IMR-90 (cell line): Measurements from ENCODE around the gene GAMT. TPM values are rescaled to one million over a fixed set of nuclear protein-coding genes. Genes with fewer than 3 reads are reported as not detected.

Source experiments
- ATAC-seq: fragments of 200-7000 bp; cut with Tn5 transposase; 2 replicates; pipeline ENCODE4 v1.9.1; 2020; ENCODE audit warnings: low read depth, mild to moderate bottlenecking, moderate library complexity
- BruUV-seq: library from RNA; stranded (reverse); fragments of 400-500 nt; replicated peaks from 2 replicates; lab custom pipeline; 2021; lab: Mats Ljungman, UMichigan
- CTCF ChIA-PET: fragments of 300-600 bp; formaldehyde crosslinking; extraction: SDS; loops from one replicate; lab custom pipeline; 2021; ENCODE audit warnings: antibody characterized with exemption; lab: Yijun Ruan, JAX
- POLR2A ChIA-PET: fragments of 300-600 bp; sonication (Branson Sonifier 250); formaldehyde crosslinking; loops from one replicate; lab custom pipeline; 2022; ENCODE audit warnings: antibody characterized with exemption; ENCODE audit not compliant: unreplicated experiment; lab: Charles Lee
- DNase-seq: peaks from one replicate; pipeline ENCODE4 v3.0.0; 2013
- H2AFZ ChIP-seq: replicated peaks from 2 replicates; pipeline ENCODE3; 2013; ENCODE audit warnings: low read length, mild to moderate bottlenecking; ENCODE audit not compliant: poor library complexity
- H2AK5ac ChIP-seq: 2 replicates; pipeline ENCODE4 v1.6.1; 2013; ENCODE audit warnings: low read depth, low read length, inconsistent platforms
- H2AK9ac ChIP-seq: replicated peaks from 2 replicates; pipeline ENCODE3; 2013; ENCODE audit warnings: mild to moderate bottlenecking, low read depth, low read length, moderate library complexity; ENCODE audit not compliant: poor library complexity
- H2BK120ac ChIP-seq: 2 replicates; pipeline ENCODE4 v1.6.1; 2013; ENCODE audit warnings: low read depth, low read length, inconsistent platforms
- H2BK15ac ChIP-seq: 3 replicates; pipeline ENCODE4 v1.6.1; 2013; ENCODE audit warnings: low read depth, low read length, inconsistent platforms
- H2BK20ac ChIP-seq: 2 replicates; pipeline ENCODE4 v1.6.1; 2013; ENCODE audit warnings: low read depth, mild to moderate bottlenecking, inconsistent platforms, low read length, moderate library complexity
- H2BK5ac ChIP-seq: 2 replicates; pipeline ENCODE4 v1.6.1; 2013; ENCODE audit warnings: mild to moderate bottlenecking, low read depth, low read length, inconsistent platforms; ENCODE audit not compliant: poor library complexity, severe bottlenecking
- H3K14ac ChIP-seq: replicated peaks from 2 replicates; pipeline ENCODE4 v1.6.1; 2013; ENCODE audit warnings: low read depth, low read length, inconsistent platforms
- H3K18ac ChIP-seq: 2 replicates; pipeline ENCODE4 v1.6.1; 2013; ENCODE audit warnings: low read depth, low read length, control low read depth
- H3K23ac ChIP-seq: 2 replicates; pipeline ENCODE4 v1.6.1; 2013; ENCODE audit warnings: low read depth, low read length, inconsistent platforms
- H3K27ac ChIP-seq: 2 replicates; pipeline ENCODE4 v1.5.1; 2013; ENCODE audit warnings: mild to moderate bottlenecking, control low read depth, low read length; ENCODE audit not compliant: insufficient read depth
- H3K27me3 ChIP-seq: 2 replicates; pipeline ENCODE4 v1.6.1; 2013; ENCODE audit warnings: low read length; ENCODE audit not compliant: control insufficient read depth, insufficient read depth
- H3K36me3 ChIP-seq: 2 replicates; pipeline ENCODE4 v1.6.1; 2013; ENCODE audit warnings: low read length, mixed read lengths; ENCODE audit not compliant: control insufficient read depth, insufficient read depth
- H3K4ac ChIP-seq: 2 replicates; pipeline ENCODE4 v1.6.1; 2013; ENCODE audit warnings: low read depth, low read length, inconsistent platforms
- H3K4me1 ChIP-seq: 2 replicates; pipeline ENCODE4 v1.6.1; 2013; ENCODE audit warnings: low read length, mixed read lengths; ENCODE audit not compliant: control insufficient read depth, insufficient read depth
- H3K4me2 ChIP-seq: 2 replicates; pipeline ENCODE4 v1.6.1; 2013; ENCODE audit warnings: low read depth, mild to moderate bottlenecking, control low read depth, low read length, moderate library complexity
- H3K4me3 ChIP-seq: 2 replicates; pipeline ENCODE4 v1.5.1; 2013; ENCODE audit warnings: low read depth, mild to moderate bottlenecking, control low read depth, low read length, moderate library complexity; ENCODE audit not compliant: insufficient read depth
- H3K56ac ChIP-seq: 2 replicates; pipeline ENCODE4 v1.6.1; 2013; ENCODE audit warnings: low read length, inconsistent platforms; ENCODE audit not compliant: insufficient read depth; ENCODE audit errors: extremely low read depth
- H3K79me1 ChIP-seq, 2 experiments: 2 replicates each; pipeline ENCODE4 v1.6.1; 2013; ENCODE audit warnings: low read length in 2 of 2, inconsistent platforms in 1 of 2, low read depth in 1 of 2
- H3K9ac ChIP-seq: 2 replicates; pipeline ENCODE4 v1.6.1; 2013; ENCODE audit warnings: low read depth, low read length, control low read depth
- H3K9me1 ChIP-seq: 2 replicates; pipeline ENCODE4 v1.6.1; 2013; ENCODE audit warnings: low read length, inconsistent platforms; ENCODE audit not compliant: insufficient read depth
- H3K9me3 ChIP-seq: 2 replicates; pipeline ENCODE4 v1.6.1; 2013; ENCODE audit warnings: low read length; ENCODE audit not compliant: control insufficient read depth, insufficient read depth
- H4K20me1 ChIP-seq: 2 replicates; pipeline ENCODE4 v1.6.1; 2013; ENCODE audit warnings: low read length, inconsistent platforms; ENCODE audit not compliant: insufficient read depth
- H4K5ac ChIP-seq: 2 replicates; pipeline ENCODE4 v1.6.1; 2013; ENCODE audit warnings: mild to moderate bottlenecking, low read depth, low read length, control low read depth
- H4K8ac ChIP-seq, 2 experiments: 2 replicates each; pipeline ENCODE4 v1.6.1; 2013; ENCODE audit warnings: low read depth in 2 of 2, low read length in 2 of 2, control low read depth in 1 of 2, inconsistent platforms in 1 of 2
- H4K91ac ChIP-seq: 2 replicates; pipeline ENCODE4 v1.6.1; 2013; ENCODE audit warnings: low read depth, low read length, inconsistent platforms; ENCODE audit not compliant: insufficient read depth
- BHLHE40 ChIP-seq: fragments of 150-350 bp; IDR thresholded peaks from 2 replicates; pipeline ENCODE4 v1.6.1; 2016; ENCODE audit warnings: mild to moderate bottlenecking, low read depth, low read length
- CEBPB ChIP-seq: IDR thresholded peaks from 2 replicates; pipeline ENCODE4 v1.6.1; 2012; ENCODE audit warnings: low read depth, low read length, improper control_type of control experiment
- CHD1 ChIP-seq: IDR thresholded peaks from 2 replicates; pipeline ENCODE4 v1.6.1; 2012; ENCODE audit warnings: low read depth, low read length, improper control_type of control experiment
- FOS ChIP-seq: fragments of 150-350 bp; IDR thresholded peaks from 2 replicates; pipeline ENCODE4 v1.6.1; 2016; ENCODE audit warnings: low read depth, low read length
- MAFK ChIP-seq: IDR thresholded peaks from 2 replicates; pipeline ENCODE4 v1.6.1; 2012; ENCODE audit warnings: low read depth, low read length, improper control_type of control experiment
- MAZ ChIP-seq: IDR thresholded peaks from 2 replicates; pipeline ENCODE4 v1.6.1; 2012; ENCODE audit warnings: low read depth, mild to moderate bottlenecking, low read length, improper control_type of control experiment, moderate library complexity, borderline replicate concordance
- MXI1 ChIP-seq: IDR thresholded peaks from 2 replicates; pipeline ENCODE4 v1.6.1; 2012; ENCODE audit warnings: low read depth, mild to moderate bottlenecking, low read length, moderate library complexity, borderline replicate concordance
- NFE2L2 ChIP-seq: fragments of 150-350 bp; IDR thresholded peaks from 2 replicates; pipeline ENCODE4 v1.6.1; 2016; ENCODE audit warnings: low read depth, mild to moderate bottlenecking, low read length
- POLR2A ChIP-seq: IDR thresholded peaks from 2 replicates; pipeline ENCODE4 v1.6.1; 2012; ENCODE audit warnings: mild to moderate bottlenecking, low read depth, low read length
- RAD21 ChIP-seq: IDR thresholded peaks from 2 replicates; pipeline ENCODE4 v1.6.1; 2012; ENCODE audit warnings: low read length, improper control_type of control experiment
- RCOR1 ChIP-seq: IDR thresholded peaks from 2 replicates; pipeline ENCODE4 v1.6.1; 2012; ENCODE audit warnings: mild to moderate bottlenecking, low read length, improper control_type of control experiment; ENCODE audit not compliant: insufficient replicate concordance
- SMC3 ChIP-seq: fragments of 150-350 bp; IDR thresholded peaks from 2 replicates; pipeline ENCODE4 v1.6.1; 2016; ENCODE audit warnings: low read depth, mild to moderate bottlenecking, antibody characterized with exemption, low read length, moderate library complexity
- WGBS, 2 experiments: methylation state at CpG; one replicate each; pipeline versions ENCODE4 v1.1.5 to v1.1.7; 2013; ENCODE audit warnings: missing lambda C conversion rate in 2 of 2; ENCODE audit not compliant: insufficient read length in 1 of 2; ENCODE audit errors: extremely low coverage in 2 of 2; 5-methylcytosine and 5-hydroxymethylcytosine counted together
- dilution Hi-C: fragments of 300-500 bp; cut with HindIII; formaldehyde crosslinking; loops from one replicate; pipeline ENCODE4 v1.14.3; 2018; ENCODE audit warnings: low sequenced_read_pairs; ENCODE audit not compliant: unreplicated experiment
- in situ Hi-C: fragments of 300-500 bp; cut with MboI; formaldehyde crosslinking; loops from 3 replicates; pipeline ENCODE4 v1.14.3; 2019; ENCODE audit warnings: low sequenced_read_pairs, inconsistent platforms, mixed read lengths
- intact Hi-C: fragments of 100-400 bp; cut with micrococcal nuclease; formaldehyde crosslinking; loops from 2 replicates; pipeline ENCODE4 v1.10.0; 2022
- polyA plus RNA-seq, 3 experiments: library from polyadenylated mRNA; depleted of rRNA; stranded (reverse); fragments of >200 nt; gene quantifications; 2 replicates each; pipeline ENCODE4 v1.2.3, GENCODE V29; 2012; ENCODE audit warnings: low replicate concordance in 1 of 3
- total RNA-seq: library from RNA; depleted of rRNA; stranded (reverse); fragments of >200 nt; gene quantifications from 2 replicates; pipeline ENCODE4 v1.2.3, GENCODE V29; 2012
- TF ChIP-seq, protein P1 (sequence below): conservative IDR thresholded peaks from 2 replicates; pipeline ENCODE4 v1.5.1; 2012; ENCODE audit warnings: mild to moderate bottlenecking, low read depth, low read length, improper control_type of control experiment
- TF ChIP-seq, protein P2 (sequence below): fragments of 150-350 bp; IDR thresholded peaks from 2 replicates; pipeline ENCODE4 v1.6.1; 2017; ENCODE audit warnings: mild to moderate bottlenecking, antibody characterized with exemption, low read length, low read depth

The GAMT gene
- total and polyA plus RNA-seq, 2 of the 4 experiments (the other 2 are of a cell fraction): 22.8 to 51.8 TPM

DNA sequence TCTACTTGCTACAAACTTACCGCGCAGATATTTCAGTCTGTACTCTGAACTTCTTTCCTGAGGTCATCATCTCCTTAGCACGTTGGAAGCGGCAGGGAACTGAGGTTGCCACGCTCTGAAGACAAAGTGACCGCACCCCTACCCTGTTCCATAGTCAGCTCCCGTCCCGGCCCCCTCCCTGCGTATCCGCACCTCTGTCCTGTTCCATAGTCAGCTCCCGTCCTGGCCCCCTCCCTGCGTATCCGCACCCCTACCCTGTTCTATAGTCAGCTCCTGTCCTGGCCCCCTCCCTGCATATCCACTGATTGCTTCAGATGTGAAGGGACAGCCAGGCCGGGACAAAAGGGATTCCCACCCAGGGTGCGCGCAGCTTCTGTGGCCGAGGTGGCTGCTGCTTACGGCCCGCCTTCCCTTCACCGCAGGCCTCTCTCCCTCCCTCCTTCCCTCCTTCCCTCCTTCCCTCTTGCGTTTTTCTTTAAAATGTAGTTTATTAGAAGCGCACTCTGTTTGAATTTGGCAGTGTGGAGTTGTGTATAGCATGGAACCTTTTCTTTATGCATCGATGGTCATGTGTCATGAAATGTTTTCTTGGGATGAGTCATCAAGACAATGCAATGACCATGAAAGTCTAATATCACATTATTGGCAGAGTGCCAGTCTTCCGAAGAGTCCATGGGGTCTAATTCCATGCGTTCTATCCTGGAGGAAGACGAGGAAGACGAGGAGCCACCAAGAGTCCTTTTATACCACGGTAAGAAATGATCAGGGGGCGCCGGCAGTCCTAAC, 39.5 kb downstream of the GAMT start:
- Histone ChIP-seq H4K5ac (peak overlapping the region; percentile 67), H3K4ac (peak overlapping the region; percentile 91), H3K4me2 (peak overlapping the region; percentile 33), H3K56ac (0 out of 2 replicates have a peak overlapping the region, but pooled peaks have one; percentile 35), H2BK5ac (peak overlapping the region; percentile 58), H3K4me1 (peaks cover 13% of the 10 kb centered on the region), H3K14ac (peak overlapping the region; percentile 87), H4K91ac (peak overlapping the region; percentile 55), H2AK9ac (peak overlapping the region; percentile 87), H4K20me1 (no peaks in the 10 kb centered on the region; the same call in 1 of the 2 replicates), H4K8ac (peak overlapping the region; percentile 7 to 53; a peak in 2 of 4 replicates), H2BK120ac (peak overlapping the region; percentile 79), H3K27ac (peak overlapping the region; percentile 70), H3K4me3 (no peak overlapping the region), H3K9ac (peak overlapping the region; percentile 61), H2AFZ (peak overlapping the region; percentile 10), H3K18ac (peak overlapping the region; percentile 83), H3K9me3 (no peaks in the 10 kb centered on the region), H2BK15ac (peak overlapping the region; percentile 10; the same call in 1 of the 3 replicates), H3K27me3 (no peaks in the 10 kb centered on the region), H3K23ac (peak overlapping the region; percentile 79; the same call in 1 of the 2 replicates), H2AK5ac (peak overlapping the region; percentile 93), H3K79me1 (peaks cover under 1 to 57% of the 10 kb centered on the region in 2 experiments), H3K36me3 (peaks cover 48% of the 10 kb centered on the region), H3K9me1 (peaks cover 9% of the 10 kb centered on the region), H2BK20ac (peak overlapping the region; percentile 38; the same call in 1 of the 2 replicates)
- in situ Hi-C loops (loop anchor here (5.0 kb wide), 1 partner anchor 79 kb away; no protein-coding TSS in a partner anchor), intact Hi-C loops (loop anchor here (5.0 kb wide), 1 partner anchor 84 kb away; the partner anchor contains the start of gene FAM174C), dilution Hi-C loops (no loop called here)
- BruUV-seq: no TSS peak
- CTCF ChIA-PET: no interaction called here
- POLR2A ChIA-PET: no interaction called here
- peak; percentile 12; the same call in 1 of the 2 replicates for ATAC-seq
- peak; percentile 78 for DNase-seq
- WGBS, 2 experiments: 50% methylated on average over 19 of the region's 30 CpGs; no CpG with 5 or more reads in 1 of the 2 experiments
- TF ChIP-seq FOS: peak; percentile 92
- TF ChIP-seq SMC3: no peak
- TF ChIP-seq NFE2L2: no peak
- no peak for TF ChIP-seq RCOR1
- no peak for TF ChIP-seq MXI1
- peak; percentile 59 for TF ChIP-seq CEBPB
- TF ChIP-seq RAD21: no peak
- TF ChIP-seq, protein P1, sequence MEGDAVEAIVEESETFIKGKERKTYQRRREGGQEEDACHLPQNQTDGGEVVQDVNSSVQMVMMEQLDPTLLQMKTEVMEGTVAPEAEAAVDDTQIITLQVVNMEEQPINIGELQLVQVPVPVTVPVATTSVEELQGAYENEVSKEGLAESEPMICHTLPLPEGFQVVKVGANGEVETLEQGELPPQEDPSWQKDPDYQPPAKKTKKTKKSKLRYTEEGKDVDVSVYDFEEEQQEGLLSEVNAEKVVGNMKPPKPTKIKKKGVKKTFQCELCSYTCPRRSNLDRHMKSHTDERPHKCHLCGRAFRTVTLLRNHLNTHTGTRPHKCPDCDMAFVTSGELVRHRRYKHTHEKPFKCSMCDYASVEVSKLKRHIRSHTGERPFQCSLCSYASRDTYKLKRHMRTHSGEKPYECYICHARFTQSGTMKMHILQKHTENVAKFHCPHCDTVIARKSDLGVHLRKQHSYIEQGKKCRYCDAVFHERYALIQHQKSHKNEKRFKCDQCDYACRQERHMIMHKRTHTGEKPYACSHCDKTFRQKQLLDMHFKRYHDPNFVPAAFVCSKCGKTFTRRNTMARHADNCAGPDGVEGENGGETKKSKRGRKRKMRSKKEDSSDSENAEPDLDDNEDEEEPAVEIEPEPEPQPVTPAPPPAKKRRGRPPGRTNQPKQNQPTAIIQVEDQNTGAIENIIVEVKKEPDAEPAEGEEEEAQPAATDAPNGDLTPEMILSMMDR: no peak
- TF ChIP-seq POLR2A: no peak
- TF ChIP-seq, protein P2, sequence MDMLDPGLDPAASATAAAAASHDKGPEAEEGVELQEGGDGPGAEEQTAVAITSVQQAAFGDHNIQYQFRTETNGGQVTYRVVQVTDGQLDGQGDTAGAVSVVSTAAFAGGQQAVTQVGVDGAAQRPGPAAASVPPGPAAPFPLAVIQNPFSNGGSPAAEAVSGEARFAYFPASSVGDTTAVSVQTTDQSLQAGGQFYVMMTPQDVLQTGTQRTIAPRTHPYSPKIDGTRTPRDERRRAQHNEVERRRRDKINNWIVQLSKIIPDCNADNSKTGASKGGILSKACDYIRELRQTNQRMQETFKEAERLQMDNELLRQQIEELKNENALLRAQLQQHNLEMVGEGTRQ: peak; percentile 24; the same call in 1 of the 2 replicates
- TF ChIP-seq MAFK: no peak
- no peak for TF ChIP-seq MAZ
- TF ChIP-seq BHLHE40: peak; percentile 50; the same call in 1 of the 2 replicates
- TF ChIP-seq CHD1: no peak
